ENCODE results near the gene CSPG4. TPM values are rescaled to one million over a fixed set of nuclear protein-coding genes. Genes with fewer than 3 reads are reported as not detected.
"Not testable (repeated sequence)": the region's sequence is repeated elsewhere in the genome, so short reads cannot be mapped to it uniquely, and the experiment has no call there.

Gene CSPG4
- total and polyA plus RNA-seq, 2 donors (not counting 1 experiment from before 2014, with no cell fraction given) = 0.03 to 0.15 TPM

DNA sequence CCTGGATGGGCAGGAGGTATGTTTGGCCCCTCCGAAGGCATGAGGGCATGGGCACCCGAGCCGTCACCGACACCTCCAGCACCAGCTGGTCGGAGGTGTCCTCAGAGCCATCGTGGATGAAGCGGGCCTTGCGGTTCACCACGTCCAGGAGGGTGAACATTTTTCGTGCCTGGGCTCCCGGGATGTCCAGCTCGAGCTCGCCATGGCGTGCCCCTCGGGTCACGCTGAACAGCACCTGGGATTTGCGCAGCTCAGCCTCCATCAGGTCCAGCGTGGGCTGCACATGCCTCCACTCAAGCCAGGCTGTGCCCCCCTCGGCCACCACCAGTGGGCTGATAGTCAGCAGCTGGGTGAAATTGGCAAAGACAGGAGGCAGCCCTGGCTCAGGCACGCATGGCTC lies 23.2 kb downstream of the CSPG4 start:
- WGBS (ENCODE audit: insufficient coverage) = 92% methylated on average over 19 of the region's 20 CpGs
- H3K9me3 Mint-ChIP-seq (ENCODE audit: insufficient read depth); intact Hi-C loops (cut with micrococcal nuclease); POLR2A ChIA-PET; H3K27me3 Mint-ChIP-seq; H3K9ac ChIP-seq (ENCODE audit: low read length); H4K20me1 ChIP-seq (ENCODE audit: control insufficient read depth, insufficient read depth, low read length, poor library complexity, severe bottlenecking); H2AFZ ChIP-seq (ENCODE audit: insufficient read depth, low read depth, low read length, poor library complexity, severe bottlenecking); H3K4me2 ChIP-seq (replicated peaks; ENCODE audit: low read depth, low read length, poor library complexity, severe bottlenecking); H3K27me3 ChIP-seq (replicated peaks in 1 of 4; ENCODE audit: control extremely low read depth in 1 of 4, control insufficient read depth in 3 of 4, insufficient read depth in 4 of 4, low read length in 3 of 4); H3K27ac Mint-ChIP-seq; H3K27ac ChIP-seq (ENCODE audit: low read length in 2 of 2); H3K36me3 ChIP-seq (replicated peaks in 1 of 2; ENCODE audit: control extremely low read depth in 1 of 2, control insufficient read depth in 1 of 2, extremely low read depth in 1 of 2, insufficient read depth in 2 of 2, low read length in 1 of 2); ATAC-seq (ENCODE audit: low read depth); H3K4me3 ChIP-seq (ENCODE audit: control extremely low read depth in 1 of 5, extremely low read depth in 1 of 5, insufficient read depth in 1 of 5, low read depth in 2 of 5, low read length in 4 of 5); H3K79me2 ChIP-seq (ENCODE audit: control insufficient read depth, insufficient read depth, low read length); H3K4me3 Mint-ChIP-seq; DNase-seq; H3K9me3 ChIP-seq (ENCODE audit: control extremely low read depth in 1 of 3, control insufficient read depth in 2 of 3, insufficient read depth in 1 of 3, low read length in 2 of 3): not testable (repeated sequence)
- peaks cover 27% of the 10 kb centered on the region for H3K4me1 Mint-ChIP-seq
- CTCF ChIA-PET = interaction anchor here (1.4 kb wide), 1 partner anchor 322 kb away, joined by 3 read pairs; no protein-coding TSS in a partner anchor
- peaks cover 15 to 23% of the 10 kb centered on the region in 2 donors for H3K4me1 ChIP-seq (ENCODE audit: control insufficient read depth in 2 of 2, insufficient read depth in 2 of 2, low read length in 2 of 2)

- Histone ChIP-seq H3K9ac (ENCODE audit: low read length) (no peak overlapping the region), H4K20me1 (ENCODE audit: control insufficient read depth, insufficient read depth, low read length, poor library complexity, severe bottlenecking) (no peaks in the 10 kb centered on the region), H3K4me2 (replicated peaks; ENCODE audit: low read depth, low read length, poor library complexity, severe bottlenecking) (no peak overlapping the region), H3K36me3 (replicated peaks in 1 of 2; ENCODE audit: control extremely low read depth in 1 of 2, control insufficient read depth in 1 of 2, extremely low read depth in 1 of 2, insufficient read depth in 2 of 2, low read length in 1 of 2) (no peaks in the 10 kb centered on the region), H3K27me3 (replicated peaks in 1 of 4; ENCODE audit: control extremely low read depth in 1 of 4, control insufficient read depth in 3 of 4, insufficient read depth in 4 of 4, low read length in 3 of 4) (peaks cover 0 to 8% (median 0%) of the 10 kb centered on the region in 4 experiments), H3K4me3 (ENCODE audit: control extremely low read depth in 1 of 5, extremely low read depth in 1 of 5, insufficient read depth in 1 of 5, low read depth in 2 of 5, low read length in 4 of 5) (no peak overlapping the region), H3K79me2 (ENCODE audit: control insufficient read depth, insufficient read depth, low read length) (no peaks in the 10 kb centered on the region), H3K27ac (ENCODE audit: low read length in 2 of 2) (no peak overlapping the region), H3K9me3 (ENCODE audit: control extremely low read depth in 1 of 3, control insufficient read depth in 2 of 3, insufficient read depth in 1 of 3, low read length in 2 of 3) (peaks cover 0 to 4% (median 0%) of the 10 kb centered on the region in 3 donors), H2AFZ (ENCODE audit: insufficient read depth, low read depth, low read length, poor library complexity, severe bottlenecking) (no peak overlapping the region), H3K4me1 (ENCODE audit: control insufficient read depth in 2 of 2, insufficient read depth in 2 of 2, low read length in 2 of 2) (peaks cover 9 to 19% of the 10 kb centered on the region in 2 donors)
- no peak for ATAC-seq (ENCODE audit: low read depth)
- no peak overlapping the region for H3K27ac Mint-ChIP-seq
- WGBS (ENCODE audit: insufficient coverage) = 93% methylated on average over 26 of the region's 26 CpGs
- peaks cover 22% of the 10 kb centered on the region for H3K4me1 Mint-ChIP-seq
- H3K4me3 Mint-ChIP-seq = no peak overlapping the region
- CTCF ChIA-PET = no interaction called here
- no peak for DNase-seq
- no peaks in the 10 kb centered on the region for H3K9me3 Mint-ChIP-seq (ENCODE audit: insufficient read depth)
- peaks cover 7% of the 10 kb centered on the region for H3K27me3 Mint-ChIP-seq
- POLR2A ChIA-PET = no interaction called here
- TF ChIP-seq EZH2 (IDR thresholded peaks at IDR 0.05; ENCODE audit: borderline replicate concordance, insufficient read depth, low read depth, low read length, poor library complexity, severe bottlenecking) (no peak), CTCF (IDR thresholded peaks at IDR 0.05) (no peak)
- intact Hi-C loops (cut with micrococcal nuclease) = no loop called here
Observed at GRCh38 chr15:75688831-75689230, 23.8 kb downstream of the CSPG4 start.
